Tibial nerve (tissue), 4 donors: Measurements from ENCODE around the gene SORBS1. TPM values are rescaled to one million over a fixed set of nuclear protein-coding genes. Genes with fewer than 3 reads are reported as not detected.

ENCODE experiments used
- DNase-seq, 2 donors: peaks; one replicate each; pipeline ENCODE4 v3.0.0-alpha.2; 2019; ENCODE audit warnings: low spot score in 2 of 2
- H3K27ac ChIP-seq, 4 donors: fragments of 200-600 bp; sonication (generic) in 3 of 4; one replicate each; pipeline ENCODE4 v1.5.1; 2017 to 2019; ENCODE audit warnings: mild to moderate bottlenecking in 1 of 4
- H3K27me3 ChIP-seq, 2 donors: fragments of 200-600 bp; sonication (generic) in 1 of 2; one replicate each; pipeline versions ENCODE4 v1.5.1 to v1.6.0; 2017 to 2019
- H3K36me3 ChIP-seq, 3 donors: fragments of 200-600 bp; sonication (generic); one replicate each; pipeline ENCODE4 v1.5.1; 2018 to 2019
- H3K4me1 ChIP-seq, 4 donors: fragments of 200-600 bp; sonication (generic) in 3 of 4; one replicate each; pipeline ENCODE4 v1.5.1; 2017 to 2019
- H3K4me3 ChIP-seq, 4 donors: fragments of 200-600 bp; sonication (generic) in 3 of 4; one replicate each; pipeline ENCODE4 v1.5.1; 2017 to 2019; ENCODE audit warnings: mild to moderate bottlenecking in 1 of 4, moderate library complexity in 1 of 4
- H3K9me3 ChIP-seq, 4 donors: fragments of 200-600 bp; sonication (generic) in 3 of 4; one replicate each; pipeline ENCODE4 v1.5.1; 2017 to 2019
- CTCF ChIP-seq, 5 experiments: fragments of 200-600 bp in 3 of 5; fragments of 450-650 bp in 2 of 5; sonication (generic) in 3 of 5; IDR thresholded peaks; one replicate each; pipeline ENCODE4 v1.5.1; 2016 to 2019; ENCODE audit warnings: antibody characterized with exemption in 5 of 5, mild to moderate bottlenecking in 3 of 5, moderate library complexity in 2 of 5
- EP300 ChIP-seq, 2 donors: sonication (generic); formaldehyde crosslinking; IDR thresholded peaks; one replicate each; pipeline ENCODE4 v1.6.1; 2017; ENCODE audit warnings: antibody characterized with exemption in 2 of 2, mild to moderate bottlenecking in 1 of 2
- POLR2A ChIP-seq, 2 donors: fragments of 450-650 bp; IDR thresholded peaks; one replicate each; pipeline ENCODE4 v1.6.1; 2017; ENCODE audit warnings: antibody characterized with exemption in 2 of 2, mild to moderate bottlenecking in 2 of 2, moderate library complexity in 2 of 2
- WGBS, 2 donors: methylation state at CpG; one replicate each; pipeline ENCODE4 v1.1.5; 2018; 5-methylcytosine and 5-hydroxymethylcytosine counted together
- total RNA-seq, 4 donors: library from RNA; depleted of rRNA; stranded (reverse); fragments of >200 nt; gene quantifications; one replicate each; pipeline ENCODE4 v1.1.0, GENCODE V29; 2016

Gene SORBS1
- total RNA-seq, 4 donors from 2014 or later = 427 to 623 (median 567) TPM

- peaks cover 0 to 13% (median 0%) of the 10 kb centered on the region in 3 donors for H3K36me3 ChIP-seq
- H3K4me1 ChIP-seq = peaks cover 0 to 94% (median 40%) of the 10 kb centered on the region in 4 donors
- no peak for TF ChIP-seq EP300 (IDR thresholded peaks at IDR 0.05)
- TF ChIP-seq CTCF (IDR thresholded peaks at IDR 0.05) = no peak
- no peak for TF ChIP-seq POLR2A (IDR thresholded peaks at IDR 0.05)
- H3K9me3 ChIP-seq = no peaks in the 10 kb centered on the region
- no peak for DNase-seq
- peak overlapping the region; percentile 82 to 92 (median 88) for H3K27ac ChIP-seq
- no peak overlapping the region for H3K4me3 ChIP-seq
- no peaks in the 10 kb centered on the region for H3K27me3 ChIP-seq
- WGBS, 2 donors = 45 to 60% methylated on average over 5 of the region's 5 CpGs
These were observed 147.6 kb downstream of the SORBS1 start for GRCh38 chr10:95413588-95413987.

- Histone ChIP-seq H3K27me3 (no peaks in the 10 kb centered on the region), H3K9me3 (no peaks in the 10 kb centered on the region), H3K4me3 (no peak overlapping the region), H3K36me3 (peaks cover 0 to 23% (median 0%) of the 10 kb centered on the region in 3 donors), H3K4me1 (peaks cover 0 to 94% (median 45%) of the 10 kb centered on the region in 4 donors), H3K27ac (peak overlapping the region in 2 of 4 donors; percentile 92)
- TF ChIP-seq EP300 (IDR thresholded peaks at IDR 0.05) (no peak), POLR2A (IDR thresholded peaks at IDR 0.05) (no peak), CTCF (IDR thresholded peaks at IDR 0.05) (no peak)
- no peak for DNase-seq
- WGBS, 2 donors = 81 to 86% methylated on average over 4 of the region's 4 CpGs
These were observed 149.5 kb downstream of the SORBS1 start for GRCh38 chr10:95411635-95412034.

- WGBS, 2 donors = 23 to 29% methylated on average over 3 of the region's 3 CpGs
- Histone ChIP-seq H3K36me3 (peaks cover 0 to 40% (median 0%) of the 10 kb centered on the region in 3 donors), H3K27me3 (no peaks in the 10 kb centered on the region), H3K9me3 (no peaks in the 10 kb centered on the region), H3K4me3 (peak overlapping the region in 1 of 4 donors; percentile 4), H3K4me1 (peaks cover 0 to 94% (median 50%) of the 10 kb centered on the region in 4 donors), H3K27ac (peak overlapping the region; percentile 48 to 92 (median 71))
- DNase-seq = no peak
- TF ChIP-seq CTCF (IDR thresholded peaks at IDR 0.05) (no peak), POLR2A (IDR thresholded peaks at IDR 0.05) (no peak), EP300 (IDR thresholded peaks at IDR 0.05) (peak in 1 of 2 donors; percentile 71)
These were observed 151.9 kb downstream of the SORBS1 start for GRCh38 chr10:95408983-95409873.

- Histone ChIP-seq H3K4me1 (peaks cover 0 to 96% (median 49%) of the 10 kb centered on the region in 4 donors), H3K36me3 (peaks cover 0 to 45% (median 0%) of the 10 kb centered on the region in 3 donors), H3K27me3 (no peaks in the 10 kb centered on the region), H3K4me3 (no peak overlapping the region), H3K27ac (peak overlapping the region; percentile 48 to 92 (median 71)), H3K9me3 (no peaks in the 10 kb centered on the region)
- WGBS, 2 donors = 64 to 78% methylated on average over 7 of the region's 7 CpGs
- TF ChIP-seq POLR2A (IDR thresholded peaks at IDR 0.05) (no peak), EP300 (IDR thresholded peaks at IDR 0.05) (no peak), CTCF (IDR thresholded peaks at IDR 0.05) (no peak)
- no peak for DNase-seq
These were observed 152.8 kb downstream of the SORBS1 start for GRCh38 chr10:95408148-95408960.
